ENCODE measurements around the gene MYMK.

The MYMK gene

DNA sequence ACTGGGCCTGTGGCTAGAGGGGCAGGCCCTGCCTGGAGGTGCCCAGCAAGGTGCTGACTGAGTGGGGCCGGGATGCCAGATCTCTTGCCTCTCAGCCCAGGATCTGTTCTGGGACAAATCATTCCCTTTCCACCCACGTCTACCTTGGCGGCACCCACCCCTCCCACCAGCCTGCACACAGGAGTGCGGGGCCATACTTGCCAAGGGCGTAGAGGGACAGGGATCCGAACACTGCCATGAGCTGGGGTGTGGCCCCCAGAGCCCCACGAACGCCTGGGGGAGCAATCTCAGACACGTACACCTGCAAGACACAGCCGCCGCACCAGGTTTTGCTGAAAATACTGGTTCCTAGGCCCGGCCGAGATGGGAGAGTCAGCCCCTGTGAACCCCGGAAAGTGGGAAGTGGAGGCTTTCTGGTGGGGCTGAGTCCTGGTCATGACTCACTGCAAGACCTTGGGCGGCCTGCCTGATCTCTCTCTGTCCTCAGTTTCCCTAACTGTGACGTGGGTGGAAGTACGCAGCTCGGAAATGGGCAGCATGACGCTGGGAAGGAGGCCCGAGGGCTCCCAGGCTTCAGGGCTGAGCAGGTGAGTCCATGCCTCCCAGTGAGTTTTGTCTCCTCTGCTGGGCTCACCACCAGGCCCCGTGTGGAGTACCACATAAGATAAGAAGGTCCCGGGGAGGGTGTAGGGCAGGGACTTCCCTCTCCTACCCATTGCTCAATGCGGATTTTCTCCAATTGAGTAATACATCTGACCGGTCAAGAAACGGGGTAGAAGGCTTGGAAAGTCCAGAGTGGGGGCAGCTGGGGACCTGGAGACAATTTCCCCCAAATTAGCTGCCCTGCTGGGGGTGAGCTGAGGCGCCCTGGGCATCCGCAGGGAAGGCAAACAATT lies 48.5 kb downstream of the MYMK start:
- intact Hi-C loops (cut with DNase I): loop anchor here (5.0 kb wide), 1 partner anchor 119 kb away; the partner anchor contains the start of genes SURF1 and SURF2
- DNase-seq: peak in 1 of 10 donors; percentile 70

DNA sequence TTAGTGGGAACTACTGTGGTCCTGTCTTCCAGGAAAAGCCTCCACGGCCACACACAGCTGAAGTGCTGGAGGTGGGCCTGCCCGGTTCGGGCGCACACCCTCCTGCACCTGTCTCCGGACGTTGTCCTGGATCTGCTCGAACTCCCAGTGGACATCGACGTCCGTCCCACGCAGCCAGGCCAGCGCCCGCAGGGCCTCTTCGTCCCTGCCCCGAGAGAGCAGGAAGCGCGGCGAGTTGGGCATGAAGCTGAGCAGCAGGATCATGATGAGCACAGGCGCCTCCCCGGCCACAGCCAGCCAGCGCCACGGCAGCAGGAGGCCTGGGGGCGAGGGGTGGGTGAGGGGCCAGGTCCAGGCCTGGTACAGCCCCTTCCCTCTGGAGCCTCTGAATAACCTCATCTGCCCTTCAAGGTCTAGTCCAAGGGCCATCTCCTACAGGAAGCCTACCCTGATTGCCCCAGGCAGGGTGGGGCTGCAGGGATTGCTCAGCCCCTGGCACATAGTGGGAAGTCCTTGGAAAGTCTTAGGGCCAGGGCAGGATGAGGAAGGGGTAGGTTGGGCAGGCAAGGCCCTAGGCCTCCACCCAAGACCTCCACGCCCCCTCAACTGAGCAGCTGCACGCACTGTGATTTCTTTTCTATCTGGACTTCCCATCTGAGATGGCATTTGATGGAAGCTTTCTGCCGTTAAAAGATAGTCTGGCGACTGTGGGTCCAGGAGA lies 49.3 kb downstream of the MYMK start:
- peak in 1 of 10 donors; percentile 81 for DNase-seq
- intact Hi-C loops (cut with DNase I): loop anchor here (5.0 kb wide), 1 partner anchor 118 kb away; the partner anchor contains the start of genes SURF1 and SURF2

DNA sequence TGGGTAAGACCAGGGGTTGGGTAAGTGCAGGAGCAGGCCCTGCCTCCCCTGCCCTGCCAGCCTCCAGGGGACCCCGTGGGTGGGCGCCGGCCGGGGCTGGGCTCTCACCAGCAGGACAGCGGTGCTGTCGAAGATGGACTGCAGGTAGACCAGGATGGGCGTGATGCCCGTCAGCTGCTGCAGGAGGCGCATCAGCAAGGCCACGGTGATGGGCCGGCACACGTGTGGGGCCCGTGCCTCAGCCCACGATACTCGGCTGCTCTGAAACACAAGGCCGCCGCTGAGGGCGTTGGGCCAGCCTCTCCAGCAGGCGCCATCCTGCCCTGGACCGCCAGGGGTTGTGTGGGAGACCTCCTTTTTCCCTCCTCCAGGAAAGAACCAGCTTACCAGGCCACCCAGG lies 49.9 kb downstream of the MYMK start:
- intact Hi-C loops (cut with DNase I): loop anchor here (5.0 kb wide), 1 partner anchor 118 kb away; the partner anchor contains the start of genes SURF1 and SURF2
- DNase-seq: no peak

DNA sequence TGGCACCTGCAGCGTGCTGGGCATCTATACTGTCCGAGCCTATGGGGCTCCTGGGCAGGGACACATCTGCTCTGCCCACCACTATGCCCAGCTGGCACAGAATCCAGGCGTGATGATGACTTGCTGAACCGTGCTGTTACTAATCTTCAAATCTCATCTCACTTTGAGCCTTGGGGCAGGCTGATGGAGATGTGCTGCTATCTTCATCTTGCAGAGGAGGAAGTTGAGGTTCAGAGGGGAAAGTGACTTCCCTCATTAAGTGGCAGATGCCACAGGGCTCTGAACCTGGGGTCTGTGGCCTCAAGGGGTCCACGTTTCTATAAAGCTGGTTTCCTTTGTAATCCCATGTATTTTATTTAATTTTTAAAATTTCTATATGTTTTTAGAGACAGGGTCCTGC lies 50.5 kb downstream of the MYMK start:
- DNase-seq: no peak
- intact Hi-C loops (cut with DNase I): no loop called here

DNA sequence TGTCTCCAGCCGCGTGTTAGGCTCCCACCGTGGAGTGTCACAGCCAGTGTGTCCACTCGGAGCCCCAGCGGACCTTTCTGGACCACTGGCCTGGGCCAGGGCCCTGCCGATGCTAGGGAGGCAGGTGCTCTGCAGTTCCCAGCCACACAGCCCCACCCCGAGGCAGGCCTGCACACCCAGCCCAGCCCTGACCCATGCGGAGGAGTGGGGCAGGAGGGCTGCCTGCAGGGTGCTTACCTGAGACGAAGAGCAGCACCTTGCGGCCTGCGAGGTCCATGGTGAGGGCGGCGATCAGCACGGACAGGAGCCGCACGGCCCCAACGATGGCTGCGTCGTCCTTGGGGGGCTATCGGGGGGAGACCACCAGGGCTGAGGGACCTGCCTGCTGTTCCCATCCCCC lies 51.0 kb downstream of the MYMK start:
- intact Hi-C loops (cut with DNase I): no loop called here

DNA sequence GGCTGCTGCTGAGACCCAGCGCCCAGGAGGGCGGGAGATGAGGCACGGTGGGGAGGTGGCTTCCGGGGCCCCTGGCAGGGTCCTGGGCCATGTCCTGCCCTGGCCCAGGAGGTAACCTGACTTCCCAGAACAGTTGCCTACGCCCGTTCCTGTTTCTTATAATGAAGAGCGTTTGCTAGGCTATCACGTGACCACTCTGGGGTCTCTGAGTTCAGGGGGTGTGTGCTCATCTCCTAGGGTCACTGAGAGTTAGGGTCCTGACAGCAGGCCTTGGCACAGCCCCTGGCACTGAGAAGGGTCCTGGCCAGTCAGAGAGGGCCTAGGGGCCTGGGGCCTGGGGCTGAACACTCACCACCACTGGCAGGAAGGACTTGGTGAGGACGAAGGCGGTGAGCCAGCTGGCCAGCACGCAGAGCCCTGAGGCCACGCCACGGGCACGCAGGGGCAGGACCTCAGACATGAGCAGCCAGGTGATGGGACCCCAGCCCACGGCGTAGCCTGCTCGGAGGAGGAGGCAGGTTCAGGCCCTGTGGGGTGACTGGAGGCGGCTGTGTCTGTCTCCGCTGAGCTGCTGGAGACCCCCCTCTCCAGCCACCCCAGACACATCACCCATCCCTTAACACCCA lies 51.9 kb downstream of the MYMK start:
- DNase-seq: no peak
- intact Hi-C loops (cut with DNase I): no loop called here

More for the DNA sequence above, 51.0 kb downstream of the MYMK start:
- DNase-seq: no peak

DNA sequence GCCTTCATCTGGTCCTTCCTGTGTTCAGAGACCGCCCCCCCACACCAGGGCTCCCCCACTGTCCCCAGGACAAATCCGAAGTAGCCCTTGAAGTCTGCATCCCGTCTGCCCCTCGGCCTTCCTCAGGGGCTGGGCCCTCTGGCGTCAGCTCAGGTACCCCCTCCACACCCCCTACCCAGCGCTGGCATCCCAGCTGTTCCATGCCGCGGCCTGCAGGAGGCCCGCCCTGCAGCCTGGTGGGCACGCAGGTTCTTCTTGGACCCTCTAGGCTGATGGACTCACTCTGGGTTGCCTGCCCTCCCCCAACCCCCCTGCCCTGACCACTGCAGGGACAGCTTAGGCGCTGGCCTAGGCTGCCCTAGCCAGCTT lies 52.5 kb downstream of the MYMK start:
- intact Hi-C loops (cut with DNase I): no loop called here
- no peak for DNase-seq

DNA sequence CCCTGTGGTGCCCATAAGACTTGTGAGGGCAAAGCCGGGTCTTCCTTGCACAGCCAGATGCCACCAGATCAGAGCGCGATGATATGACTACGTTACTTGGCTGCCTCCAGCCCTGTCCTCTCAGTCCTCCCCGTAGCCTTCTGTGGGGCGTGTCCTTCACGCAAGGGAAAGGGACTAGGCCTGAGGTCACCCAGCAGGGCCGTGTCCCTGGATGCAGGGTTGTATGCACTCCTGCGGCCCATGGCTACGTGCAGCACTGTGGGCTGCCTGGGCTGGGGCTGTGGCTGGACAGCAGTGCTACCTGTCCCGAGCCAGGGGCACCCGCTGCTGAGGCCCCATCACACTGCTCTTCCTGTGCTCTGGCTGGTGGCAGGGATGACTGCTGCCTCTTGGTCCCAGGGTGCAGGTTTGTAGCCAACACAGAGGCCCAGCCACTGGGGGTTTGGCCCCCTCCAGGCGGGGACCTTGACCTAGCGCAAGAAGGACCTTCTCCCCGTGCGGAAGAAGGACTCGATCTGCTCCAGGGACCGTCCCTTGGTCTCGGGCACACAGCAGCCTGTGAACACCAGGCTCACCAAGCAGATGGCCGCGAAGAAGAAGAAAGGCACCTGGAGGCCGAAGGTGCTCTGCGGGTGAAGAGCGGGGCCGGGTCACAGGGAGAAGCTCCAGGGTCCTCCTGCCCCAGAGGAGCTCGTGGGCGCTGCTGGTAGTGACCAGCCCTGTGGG lies 53.0 kb downstream of the MYMK start:
- no peak for DNase-seq
- intact Hi-C loops (cut with DNase I): no loop called here

DNA sequence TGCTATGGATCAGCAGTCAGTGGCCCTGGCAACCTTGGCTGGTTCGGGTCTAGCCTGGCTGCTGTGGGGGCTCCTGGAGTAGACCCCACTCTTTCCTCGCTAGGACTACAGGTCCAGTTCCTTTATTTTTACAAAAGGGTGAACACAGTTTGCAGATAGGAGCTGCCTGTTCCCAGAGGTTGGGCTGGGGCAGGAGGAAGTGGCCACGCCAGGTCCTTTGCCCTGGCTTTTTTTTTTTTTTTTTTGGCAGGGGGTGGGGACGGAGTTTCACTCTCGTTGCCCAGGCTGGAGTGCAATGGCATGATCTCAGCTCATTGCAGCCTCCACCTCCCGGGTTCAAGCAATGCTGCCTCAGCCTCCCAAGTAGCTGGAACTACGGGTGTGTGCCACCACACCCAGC lies 53.8 kb downstream of the MYMK start:
- DNase-seq: no peak
- intact Hi-C loops (cut with DNase I): no loop called here

DNA sequence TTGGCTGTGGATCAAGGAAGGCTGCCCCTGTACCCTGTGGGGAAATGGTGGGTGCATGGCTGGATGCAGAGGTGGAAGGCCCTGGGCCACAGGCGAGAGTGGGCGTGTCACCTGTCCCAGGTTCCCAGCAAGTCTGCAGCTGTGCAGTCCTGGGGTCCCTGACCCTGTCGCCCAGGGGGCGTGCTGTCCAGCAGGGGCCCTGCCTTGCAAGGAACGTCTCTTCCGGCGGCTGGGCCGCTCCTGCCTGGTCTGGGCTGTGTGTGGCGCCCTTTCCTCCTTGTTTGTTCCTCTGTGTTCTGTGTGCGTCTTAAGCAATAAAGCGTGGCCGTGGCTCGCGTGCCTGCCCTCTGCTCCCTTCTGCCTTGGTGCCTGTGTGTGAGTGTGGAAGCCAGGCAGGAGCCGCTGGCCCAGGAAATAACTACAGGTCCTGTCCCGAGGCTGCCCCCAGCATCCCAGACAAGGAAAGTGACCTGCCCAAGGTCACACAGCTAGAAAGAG lies 54.3 kb downstream of the MYMK start:
- intact Hi-C loops (cut with DNase I): no loop called here
- DNase-seq: no peak

DNA sequence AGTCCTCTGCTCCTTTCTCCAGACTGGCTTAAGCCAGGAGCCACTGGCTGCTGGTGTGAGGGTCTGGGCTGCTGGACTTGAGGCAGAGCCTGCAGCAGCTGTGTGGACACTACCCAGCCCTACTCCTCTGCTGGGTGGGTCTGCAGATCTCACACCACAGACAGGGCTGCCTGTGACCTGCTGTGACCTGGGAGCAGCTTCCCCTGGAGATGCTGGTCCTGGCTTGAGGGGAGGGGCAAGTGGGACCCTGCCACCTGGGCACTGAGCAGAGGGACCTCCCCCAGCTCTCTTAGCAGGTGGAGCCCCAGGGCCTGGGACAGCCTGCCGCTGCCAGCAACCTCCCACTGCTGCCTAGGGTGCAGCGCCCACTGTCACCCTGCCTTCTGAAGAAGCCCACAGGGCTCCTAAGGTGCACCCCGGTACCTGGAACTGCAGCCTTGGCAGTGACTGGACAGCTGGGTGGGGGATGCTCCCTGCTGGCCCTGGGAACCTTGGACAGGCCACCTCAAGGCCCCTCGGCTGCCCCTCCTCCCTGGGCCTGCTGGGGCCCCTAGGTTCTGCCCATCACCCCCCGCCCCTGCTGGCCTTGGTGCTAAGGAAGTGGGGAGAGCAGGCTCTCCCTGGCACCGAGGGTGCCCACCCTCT lies 55.9 kb downstream of the MYMK start:
- intact Hi-C loops (cut with DNase I): no loop called here
- no peak for DNase-seq

DNA sequence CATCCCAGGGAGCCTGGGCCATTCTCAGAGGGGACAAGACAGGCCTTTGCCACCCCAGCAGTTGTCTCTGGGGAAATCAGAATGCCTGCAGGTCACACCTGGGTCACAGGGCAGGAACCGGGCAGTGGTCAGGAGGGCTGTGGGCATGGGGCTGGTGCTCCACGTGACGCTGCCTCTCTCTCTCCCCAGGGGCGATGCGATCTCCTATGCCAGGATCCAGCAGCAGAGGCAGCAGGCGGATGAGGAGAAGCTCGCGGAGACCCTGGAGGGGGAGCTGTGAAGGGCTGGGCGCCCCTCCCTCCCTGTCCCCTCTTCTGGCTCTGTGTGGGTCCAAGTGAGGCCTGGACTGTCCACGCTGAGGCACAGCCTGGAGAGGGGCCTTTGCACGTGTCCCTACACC lies 56.4 kb downstream of the MYMK start:
- DNase-seq: no peak
- intact Hi-C loops (cut with DNase I): no loop called here

DNA sequence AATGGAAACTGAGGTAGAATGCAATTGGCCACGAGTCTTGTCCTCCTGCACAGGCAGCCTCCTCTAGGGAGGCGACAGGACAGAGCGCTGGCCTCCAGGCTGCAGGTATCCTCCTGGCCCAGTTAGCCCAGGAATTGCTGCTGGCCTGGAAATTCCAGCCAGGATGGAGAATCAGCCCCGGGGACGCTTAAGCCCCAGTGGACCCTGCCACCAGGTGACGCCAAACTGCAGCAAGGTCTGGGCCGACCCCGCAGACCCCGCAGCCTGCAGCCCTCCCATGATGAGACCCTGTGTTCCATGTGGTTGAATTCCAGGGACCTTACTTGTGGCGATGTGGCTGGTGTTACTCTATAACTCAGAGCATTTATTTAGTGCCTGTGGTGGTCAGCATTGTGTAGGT lies 57.7 kb downstream of the MYMK start:
- intact Hi-C loops (cut with DNase I): no loop called here
- no peak for DNase-seq

DNA sequence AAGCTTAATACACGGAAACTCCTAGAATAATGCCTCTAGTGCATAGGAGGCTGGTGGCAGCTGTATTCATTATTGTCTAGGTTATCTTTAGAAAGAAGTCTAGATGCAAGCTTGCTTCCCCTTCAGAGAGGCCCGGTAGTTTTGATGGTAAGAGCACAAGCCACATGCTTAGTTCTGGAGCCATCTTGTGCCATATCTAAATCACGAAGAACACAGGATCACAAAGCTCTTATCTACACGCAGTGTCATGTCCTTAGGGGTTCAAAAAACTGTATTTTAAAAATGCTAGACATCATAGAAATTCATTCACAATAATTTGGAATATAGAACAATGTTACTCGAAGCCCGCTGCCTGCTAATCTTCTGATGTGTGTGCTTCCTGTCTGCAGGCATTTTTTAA lies 58.8 kb downstream of the MYMK start:
- DNase-seq: no peak
- intact Hi-C loops (cut with DNase I): no loop called here

DNA sequence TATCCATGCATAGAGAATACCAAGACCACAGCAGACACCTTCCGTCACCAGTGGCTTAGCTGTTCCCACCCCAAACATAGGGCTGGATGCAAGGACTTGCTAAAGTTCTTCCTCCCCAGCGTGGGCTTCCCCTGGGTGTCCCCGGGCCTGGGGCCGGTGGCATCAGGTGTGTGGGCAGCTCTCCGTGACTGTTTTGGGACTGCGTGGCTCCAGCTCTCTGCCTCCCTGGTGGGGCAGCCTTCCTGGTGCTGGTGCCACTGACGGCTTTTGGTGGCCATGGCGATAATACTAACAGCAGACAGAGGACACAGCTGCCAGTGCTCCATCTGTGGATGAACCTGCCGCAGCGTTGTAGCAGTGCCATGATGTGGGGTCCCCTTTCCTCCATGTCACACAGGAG lies 60.1 kb downstream of the MYMK start:
- intact Hi-C loops (cut with DNase I): no loop called here
- DNase-seq: peak in 1 of 10 donors; percentile 72

Data from posterior cingulate gyrus (tissue), 11 donors.